ENCODE results near the gene NEURL1B. TPM values are rescaled to one million over a fixed set of nuclear protein-coding genes. Genes with fewer than 3 reads are reported as not detected.

The NEURL1B gene
- total and polyA plus RNA-seq, 10 of the 15 experiments (the other 5 are each of a cell fraction or from before 2014, with no cell fraction given) = 0.04 to 0.28 (median 0.05) TPM; not detected in 4

- TF ChIP-seq E2F8 (IDR thresholded peaks at IDR 0.05; ENCODE audit: low read depth, partially characterized antibody) (no peak), PAX8 (IDR thresholded peaks at IDR 0.05) (no peak), ZNF274 (IDR thresholded peaks at IDR 0.05; ENCODE audit: insufficient read depth, insufficient read length) (no peak), DPF2 (IDR thresholded peaks at IDR 0.05) (no peak), SMC3 (IDR thresholded peaks at IDR 0.05; ENCODE audit: borderline replicate concordance, low read length) (no peak), BACH1 (IDR thresholded peaks at IDR 0.05; ENCODE audit: borderline replicate concordance) (no peak)
Observed at GRCh38 chr5:172664018-172664417, 23.0 kb downstream of the NEURL1B start (continued).

- in situ Hi-C loops (cut with MboI) = no loop called here
- CTCF ChIA-PET = interaction anchor here (1.6 kb wide), 1 partner anchor 32 kb away, joined by 4 read pairs; no protein-coding TSS in a partner anchor
- TF ChIP-seq HCFC1 (IDR thresholded peaks at IDR 0.05; ENCODE audit: low read length) = no peak
- no peak for TF ChIP-seq POLR2AphosphoS2 (IDR thresholded peaks at IDR 0.05; ENCODE audit: low read depth, low read length)
- TF ChIP-seq MYB (IDR thresholded peaks at IDR 0.05; ENCODE audit: borderline replicate concordance, low read depth, low read length) = no peak
- TF ChIP-seq PRDM15 (CRISPR knock-in tag; IDR thresholded peaks at IDR 0.05) = no peak
- TF ChIP-seq MYC (IDR thresholded peaks at IDR 0.05; ENCODE audit: insufficient read depth, insufficient read length, insufficient replicate concordance, low read length, severe bottlenecking) = no peak
- no peak for TF ChIP-seq HDAC6 (IDR thresholded peaks at IDR 0.05; ENCODE audit: unreplicated experiment)
- no peak for TF ChIP-seq NRF1 (conservative IDR thresholded peaks at IDR 0.05; ENCODE audit: low read depth, low read length)
Observed at GRCh38 chr5:172664681-172665541, 23.8 kb downstream of the NEURL1B start.

More at GRCh38 chr5:172664681-172665541, 23.8 kb downstream of the NEURL1B start:
- intact Hi-C loops (cut with micrococcal nuclease; ENCODE audit: unreplicated experiment) = no loop called here
- Histone ChIP-seq H3K9me3 (replicated peaks; ENCODE audit: control insufficient read depth, insufficient read depth, low read length) (no peaks in the 10 kb centered on the region), H2AFZ (ENCODE audit: control insufficient read depth, low read depth, low read length) (no peak overlapping the region), H3K4me2 (ENCODE audit: control insufficient read depth, insufficient read depth) (no peak overlapping the region), H3K79me2 (ENCODE audit: control insufficient read depth, insufficient read depth, low read length) (no peaks in the 10 kb centered on the region), H3K36me3 (ENCODE audit: control insufficient read depth in 2 of 2, insufficient read depth in 2 of 2, low read length in 1 of 2) (no peaks in the 10 kb centered on the region), H3K27me3 (replicated peaks in 1 of 2; ENCODE audit: control insufficient read depth in 2 of 2, insufficient read depth in 2 of 2, low read length in 1 of 2) (peaks cover 0 to 1% of the 10 kb centered on the region in 2 experiments; a peak in 3 of 4 replicates), H3K9ac (ENCODE audit: control insufficient read depth, insufficient read depth, low read length) (no peak overlapping the region), H4K20me1 (ENCODE audit: control insufficient read depth, insufficient read depth) (no peaks in the 10 kb centered on the region), H3K4me1 (ENCODE audit: control insufficient read depth, insufficient read depth, low read length) (no peaks in the 10 kb centered on the region), H3K4me3 (no peak overlapping the region), H3K27ac (ENCODE audit: control insufficient read depth, insufficient read depth) (no peak overlapping the region)
- ATAC-seq (no peak), DNase-seq (ENCODE audit: low read depth, low spot score) (no peak), FAIRE-seq (no peak)
- SMC1A ChIA-PET (ENCODE audit: uncharacterized antibody, unreplicated experiment) = no interaction called here
- WGBS (ENCODE audit: insufficient coverage, insufficient replicate concordance, low lambda C conversion rate, missing lambda C conversion rate) = 9% methylated on average over 16 of the region's 16 CpGs
- POLR2A ChIA-PET = no interaction called here
- no TSS peak for BruUV-seq (replicated peaks)
- RAD21 ChIA-PET (ENCODE audit: unreplicated experiment) = no interaction called here
